ENCODE data around the gene SLN.

Gene SLN

GRCh38 chr11:107682171-107682570 is 29.7 kb downstream of the SLN start:
- no peak for DNase-seq

- no peak for DNase-seq
Observed at GRCh38 chr11:107679255-107680024, 32.4 kb downstream of the SLN start.

- no peak for DNase-seq
Observed at GRCh38 chr11:107678632-107678971, 33.3 kb downstream of the SLN start.

GRCh38 chr11:107677924-107678631 is 33.8 kb downstream of the SLN start:
- no peak for DNase-seq

- no peak for DNase-seq
Observed at GRCh38 chr11:107676336-107677057, 35.4 kb downstream of the SLN start.

- no peak for DNase-seq
Observed at GRCh38 chr11:107675902-107676301, 36.0 kb downstream of the SLN start.

GRCh38 chr11:107669893-107670601 is 41.8 kb downstream of the SLN start:
- DNase-seq: no peak

GRCh38 chr11:107669191-107669740 is 42.6 kb downstream of the SLN start:
- no peak for DNase-seq

GRCh38 chr11:107666911-107667613 is 44.8 kb downstream of the SLN start:
- no peak for DNase-seq

GRCh38 chr11:107665018-107665417 is 46.8 kb downstream of the SLN start:
- no peak for DNase-seq

GRCh38 chr11:107661656-107662055 is 50.2 kb downstream of the SLN start:
- DNase-seq: no peak

- no peak for DNase-seq
Observed at GRCh38 chr11:107660066-107660465, 51.8 kb downstream of the SLN start.

GRCh38 chr11:107659310-107659709 is 52.5 kb downstream of the SLN start:
- DNase-seq: no peak
